GM12878 (cell line): Measurements from ENCODE around the gene PDE6B. TPM values are rescaled to one million over a fixed set of nuclear protein-coding genes. Genes with fewer than 3 reads are reported as not detected.
A peak's percentile ranks its signal among the peaks of the same experiment; 100 is the strongest.
"Not testable (repeated sequence)": the region's sequence is repeated elsewhere in the genome, so short reads cannot be mapped to it uniquely, and the experiment has no call there.

ENCODE experiments used
- ATAC-seq: fragments of 200-7000 bp; cut with Tn5 transposase; 3 replicates; pipeline ENCODE4 v1.9.1; 2020; ENCODE audit warnings: mild to moderate bottlenecking, moderate library complexity
- BruUV-seq: library from RNA; stranded (reverse); fragments of 400-500 nt; replicated peaks from 2 replicates; lab custom pipeline; 2021; lab: Mats Ljungman, UMichigan
- CTCF ChIA-PET: fragments of 300-600 bp; sonication (Branson Sonifier 250); formaldehyde crosslinking; extraction: SDS; loops from one replicate; lab custom pipeline; 2021; ENCODE audit warnings: inconsistent platforms; lab: Yijun Ruan, JAX
- POLR2A ChIA-PET: fragments of 350-600 bp; formaldehyde crosslinking; extraction: SDS; loops from one replicate; lab custom pipeline; 2021; ENCODE audit warnings: inconsistent platforms; lab: Charles Lee
- RAD21 ChIA-PET: fragments of 300-600 bp; sonication (Branson Sonifier 250); formaldehyde crosslinking; loops from one replicate; lab custom pipeline; 2023; ENCODE audit warnings: antibody characterized with exemption; ENCODE audit not compliant: unreplicated experiment; lab: Charles Lee
- SMC1A ChIA-PET: fragments of 300-600 bp; sonication (Branson Sonifier 250); formaldehyde crosslinking; loops from one replicate; lab custom pipeline; 2023; ENCODE audit not compliant: unreplicated experiment, uncharacterized antibody; lab: Charles Lee
- DNase-seq: peaks from one replicate; pipeline ENCODE4 v3.0.0-alpha.2; 2011; ENCODE audit warnings: low read depth, low spot score
- FAIRE-seq: peaks from 3 replicates; lab custom pipeline; 2011; peaks lifted over from hg19 to GRCh38; lab: Jason Lieb, UNC
- H2AFZ ChIP-seq: 2 replicates; pipeline ENCODE4 v1.6.0; 2011; ENCODE audit warnings: low read depth, low read length, control low read depth; ENCODE audit not compliant: control insufficient read depth
- H3K27ac ChIP-seq: 2 replicates; pipeline ENCODE4 v1.5.1; 2011; ENCODE audit warnings: control low read depth; ENCODE audit not compliant: control insufficient read depth, insufficient read depth
- H3K27me3 ChIP-seq, 2 experiments: replicated peaks in 1 of 2; 2 replicates each; pipeline versions ENCODE4 v1.6.0 to v1.6.1; 2011; ENCODE audit warnings: low read length in 1 of 2; ENCODE audit not compliant: control insufficient read depth in 2 of 2, insufficient read depth in 2 of 2
- H3K36me3 ChIP-seq, 2 experiments: 2 replicates each; pipeline ENCODE4 v1.5.1; 2011; ENCODE audit warnings: low read length in 1 of 2; ENCODE audit not compliant: control insufficient read depth in 2 of 2, insufficient read depth in 2 of 2
- H3K4me1 ChIP-seq: 2 replicates; pipeline ENCODE4 v1.6.1; 2011; ENCODE audit warnings: mild to moderate bottlenecking, low read length, moderate library complexity, mixed read lengths; ENCODE audit not compliant: control insufficient read depth, insufficient read depth
- H3K4me2 ChIP-seq: 2 replicates; pipeline ENCODE4 v1.6.0; 2011; ENCODE audit warnings: control low read depth; ENCODE audit not compliant: control insufficient read depth, insufficient read depth
- H3K4me3 ChIP-seq: fragments of 200-600 bp; sonication (generic); 2 replicates; pipeline ENCODE4 v1.5.1; 2016
- H3K79me2 ChIP-seq: 2 replicates; pipeline ENCODE4 v1.6.0; 2011; ENCODE audit warnings: low read length; ENCODE audit not compliant: control insufficient read depth, insufficient read depth
- H3K9ac ChIP-seq: 2 replicates; pipeline ENCODE4 v1.8.0; 2011; ENCODE audit warnings: low read length, control low read depth, mixed read lengths; ENCODE audit not compliant: control insufficient read depth, insufficient read depth
- H3K9me3 ChIP-seq: replicated peaks from 3 replicates; pipeline ENCODE4 v1.5.1; 2011; ENCODE audit warnings: mild to moderate bottlenecking, low read length; ENCODE audit not compliant: control insufficient read depth, insufficient read depth
- H4K20me1 ChIP-seq: 2 replicates; pipeline ENCODE4 v1.6.0; 2011; ENCODE audit not compliant: control insufficient read depth, insufficient read depth
- FOXK2 ChIP-seq: fragments of 450-650 bp; IDR thresholded peaks from 2 replicates; pipeline ENCODE4 v1.6.1; 2017; ENCODE audit warnings: mild to moderate bottlenecking, moderate library complexity
- GATAD2B ChIP-seq: fragments of 450-650 bp; conservative IDR thresholded peaks from 2 replicates; pipeline ENCODE4 v1.6.1; 2017; ENCODE audit warnings: low read depth, mild to moderate bottlenecking, moderate library complexity
- RBBP5 ChIP-seq: fragments of 200-600 bp; sonication (generic); conservative IDR thresholded peaks from 2 replicates; pipeline ENCODE4 v1.6.1; 2016
- SREBF1 ChIP-seq: IDR thresholded peaks from 2 replicates; pipeline ENCODE4 v1.6.1; 2012; ENCODE audit warnings: mild to moderate bottlenecking, low read length
- WGBS: methylation state at CpG from one replicate; pipeline ENCODE4 v1.1.6; 2016; ENCODE audit warnings: low lambda C conversion rate; ENCODE audit not compliant: insufficient replicate concordance, insufficient coverage; ENCODE audit errors: missing lambda C conversion rate; 5-methylcytosine and 5-hydroxymethylcytosine counted together
- in situ Hi-C: fragments of 300-500 bp; cut with MboI; formaldehyde crosslinking; loops from 9 replicates; pipeline ENCODE4 v1.14.3; 2018; ENCODE audit warnings: mixed read lengths
- intact Hi-C: fragments of 100-400 bp; cut with micrococcal nuclease; formaldehyde crosslinking; loops from one replicate; pipeline ENCODE4 v1.14.2; 2022; ENCODE audit not compliant: unreplicated experiment
- polyA plus RNA-seq, 11 experiments: library from polyadenylated mRNA; depleted of rRNA in 4 of 11; unstranded in 6 of 11; stranded (reverse) in 5 of 11; fragments of >200 nt; fragmentation: Nextera tagmentation in 4 of 11; fragmentation: Illumina TruSeq in 1 of 11; extraction: Ambion mirVana in 4 of 11; extraction: Trizol in 1 of 11; gene quantifications; 1 replicate in 1 of 11; 2 replicates in 10 of 11; pipeline versions ENCODE4 v1.2.1 to v1.2.3, GENCODE V29; 2011 to 2016; ENCODE audit warnings: inconsistent platforms in 2 of 11, missing spikeins in 2 of 11, low read depth in 1 of 11
- total RNA-seq, 4 experiments: library from RNA; depleted of rRNA in 3 of 4; stranded (reverse); fragments of >200 nt in 3 of 4; fragmentation: Illumina TruSeq in 1 of 4; extraction: Trizol in 1 of 4; gene quantifications; 2 replicates each; pipeline versions ENCODE4 v1.2.1 to v1.2.3, GENCODE V29; 2013 to 2021
- TF ChIP-seq, protein P1 (sequence below): IDR thresholded peaks from 2 replicates; pipeline ENCODE4 v1.6.1; 2011; ENCODE audit warnings: low read depth, low read length, improper control_type of control experiment, borderline replicate concordance

Gene PDE6B
- total and polyA plus RNA-seq, 10 of the 15 experiments (the other 5 are each of a cell fraction or from before 2014, with no cell fraction given) = 2.6 to 6.4 (median 3.8) TPM

DNA sequence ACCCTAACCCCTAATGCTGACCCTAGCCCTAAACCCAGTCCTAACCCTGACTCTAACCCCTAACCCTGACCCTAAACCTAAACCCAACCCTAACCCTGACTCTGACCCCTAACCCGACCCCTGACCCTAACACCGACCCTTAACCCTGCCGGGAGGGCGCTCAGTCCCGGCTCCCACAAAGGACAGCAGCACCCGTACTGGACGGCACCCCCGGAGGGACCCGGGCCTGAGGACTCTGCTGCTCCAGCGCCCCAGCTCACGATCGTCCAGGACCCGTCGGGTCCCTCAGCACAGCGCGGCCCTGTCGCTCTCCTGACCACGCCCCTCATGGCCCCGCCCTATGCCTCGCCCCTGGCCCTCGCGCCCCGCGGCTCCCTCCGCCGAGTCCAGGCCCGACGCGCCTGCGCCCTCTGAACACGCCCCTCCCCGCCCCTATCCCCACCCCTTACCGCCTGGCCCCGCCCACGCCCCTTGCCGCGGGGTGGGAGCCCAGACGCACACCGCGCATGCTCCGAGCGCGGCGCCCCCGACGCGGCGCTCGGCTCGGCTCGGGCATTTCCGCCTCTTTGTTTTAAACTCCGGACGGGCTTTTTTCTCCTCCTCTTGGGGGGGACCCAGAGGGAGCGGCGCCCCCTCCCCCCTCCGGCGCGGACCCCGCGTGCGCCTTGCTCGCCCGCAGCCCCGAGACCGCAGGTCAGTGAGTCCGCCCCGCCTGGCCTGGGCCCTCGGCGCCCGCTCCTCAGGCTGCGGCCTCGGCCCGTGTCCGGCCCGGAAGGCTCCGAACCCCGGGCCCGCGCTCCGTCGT is 80.1 kb downstream of the PDE6B start, which contains the start of gene PCGF3 (continued):
- TF ChIP-seq, protein P1, sequence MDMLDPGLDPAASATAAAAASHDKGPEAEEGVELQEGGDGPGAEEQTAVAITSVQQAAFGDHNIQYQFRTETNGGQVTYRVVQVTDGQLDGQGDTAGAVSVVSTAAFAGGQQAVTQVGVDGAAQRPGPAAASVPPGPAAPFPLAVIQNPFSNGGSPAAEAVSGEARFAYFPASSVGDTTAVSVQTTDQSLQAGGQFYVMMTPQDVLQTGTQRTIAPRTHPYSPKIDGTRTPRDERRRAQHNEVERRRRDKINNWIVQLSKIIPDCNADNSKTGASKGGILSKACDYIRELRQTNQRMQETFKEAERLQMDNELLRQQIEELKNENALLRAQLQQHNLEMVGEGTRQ = no peak
- TF ChIP-seq FOXK2 (no peak), RBBP5 (no peak), SREBF1 (0 out of 2 replicates have a peak, but pooled peaks have one; percentile 33)

DNA sequence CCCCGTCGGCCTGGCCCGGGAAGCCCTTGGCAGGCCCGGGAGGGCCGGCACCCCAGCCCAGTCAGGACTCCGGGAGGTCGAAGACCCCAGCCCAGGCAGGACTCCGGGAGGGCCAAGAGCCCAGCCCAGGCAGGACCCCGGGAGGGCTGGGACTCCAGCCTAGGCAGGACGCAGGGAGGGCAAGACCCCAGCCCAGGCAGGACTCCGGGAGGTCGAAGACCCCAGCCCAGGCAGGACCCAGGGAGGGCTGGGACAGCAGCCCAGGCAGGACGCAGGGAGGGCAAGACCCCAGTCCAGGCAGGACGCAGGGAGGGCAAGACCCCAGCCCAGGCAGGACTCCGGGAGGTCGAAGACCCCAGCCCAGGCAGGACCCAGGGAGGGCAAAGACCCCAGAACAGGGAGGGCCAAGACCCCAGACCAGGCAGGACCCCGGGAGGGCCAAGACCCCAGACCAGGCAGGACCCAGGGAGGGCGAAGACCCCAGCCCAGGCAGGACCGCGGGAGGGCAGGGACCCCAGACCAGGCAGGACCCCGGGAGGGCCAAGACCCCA is 80.8 kb downstream of the PDE6B start:
- H4K20me1 ChIP-seq, CTCF ChIA-PET, FAIRE-seq, SMC1A ChIA-PET, POLR2A ChIA-PET, H3K9me3 ChIP-seq, ATAC-seq, BruUV-seq, DNase-seq, RAD21 ChIA-PET, intact Hi-C loops, H3K4me1 ChIP-seq, in situ Hi-C loops, H3K27me3 ChIP-seq, H3K36me3 ChIP-seq: not testable (repeated sequence)
- Histone ChIP-seq H3K4me3 (peak overlapping the region; percentile 99), H2AFZ (peak overlapping the region; percentile 59), H3K27ac (peak overlapping the region; percentile 91), H3K9ac (peak overlapping the region; percentile 88), H3K79me2 (peaks cover 29% of the 10 kb centered on the region), H3K4me2 (peak overlapping the region; percentile 62; the same call in 1 of the 2 replicates)
- 4% methylated on average over 21 of the region's 21 CpGs for WGBS
- TF ChIP-seq GATAD2B = 0 out of 2 replicates have a peak, but pooled peaks have one; percentile 9
